ENCODE data around the gene PHACTR1. TPM values are rescaled to one million over a fixed set of nuclear protein-coding genes. Genes with fewer than 3 reads are reported as not detected.

Gene PHACTR1
- total and polyA plus RNA-seq, 8 donors = 1.4 to 12.4 (median 9.3) TPM

DNA sequence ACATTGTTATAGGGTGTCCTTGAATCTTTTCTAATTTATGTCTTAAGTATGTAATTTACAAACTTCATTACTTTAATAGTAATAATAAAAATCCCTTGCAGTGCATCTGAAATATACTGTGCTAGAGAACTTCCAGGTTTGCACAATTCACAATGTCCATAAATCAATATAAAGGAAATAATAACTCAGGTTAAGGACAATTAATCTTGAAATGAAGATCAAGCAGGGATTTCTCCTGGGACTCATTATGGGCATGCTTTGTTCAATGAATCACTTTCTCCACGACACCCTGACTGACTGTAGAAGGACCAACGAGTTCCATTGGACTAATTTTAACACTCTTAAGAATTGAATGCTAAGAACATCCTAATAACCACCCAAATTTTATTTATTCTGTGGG lies 110.0 kb downstream of the PHACTR1 start:
- DNase-seq (no peak), ATAC-seq (no peak)

DNA sequence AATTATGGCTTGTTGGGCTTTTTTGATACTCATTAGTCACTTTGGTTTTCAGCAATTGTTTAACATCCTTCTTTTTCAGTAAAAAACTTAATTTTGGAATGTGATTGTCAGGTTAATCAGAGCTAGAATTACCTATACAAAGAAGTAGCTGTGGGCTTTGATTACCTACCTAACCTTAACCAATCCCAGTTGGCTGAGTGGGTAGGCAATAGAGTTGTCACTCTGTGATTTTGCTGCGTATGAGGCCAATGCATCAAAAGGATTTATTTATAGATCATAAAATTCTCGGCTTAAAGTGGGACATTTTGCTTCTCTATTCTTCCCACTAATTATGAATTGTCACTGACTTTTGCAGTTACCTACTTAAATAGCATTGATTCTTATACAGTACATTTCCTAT lies 111.4 kb downstream of the PHACTR1 start:
- Histone ChIP-seq H3K4me3 (no peak overlapping the region), H3K4me1 (no peaks in the 10 kb centered on the region), H3K36me3 (no peaks in the 10 kb centered on the region), H3K9me3 (no peaks in the 10 kb centered on the region), H3K27ac (no peak overlapping the region), H3K27me3 (no peaks in the 10 kb centered on the region)
- DNase-seq (no peak), FAIRE-seq (no peak), ATAC-seq (no peak)
- TF ChIP-seq, protein P1, sequence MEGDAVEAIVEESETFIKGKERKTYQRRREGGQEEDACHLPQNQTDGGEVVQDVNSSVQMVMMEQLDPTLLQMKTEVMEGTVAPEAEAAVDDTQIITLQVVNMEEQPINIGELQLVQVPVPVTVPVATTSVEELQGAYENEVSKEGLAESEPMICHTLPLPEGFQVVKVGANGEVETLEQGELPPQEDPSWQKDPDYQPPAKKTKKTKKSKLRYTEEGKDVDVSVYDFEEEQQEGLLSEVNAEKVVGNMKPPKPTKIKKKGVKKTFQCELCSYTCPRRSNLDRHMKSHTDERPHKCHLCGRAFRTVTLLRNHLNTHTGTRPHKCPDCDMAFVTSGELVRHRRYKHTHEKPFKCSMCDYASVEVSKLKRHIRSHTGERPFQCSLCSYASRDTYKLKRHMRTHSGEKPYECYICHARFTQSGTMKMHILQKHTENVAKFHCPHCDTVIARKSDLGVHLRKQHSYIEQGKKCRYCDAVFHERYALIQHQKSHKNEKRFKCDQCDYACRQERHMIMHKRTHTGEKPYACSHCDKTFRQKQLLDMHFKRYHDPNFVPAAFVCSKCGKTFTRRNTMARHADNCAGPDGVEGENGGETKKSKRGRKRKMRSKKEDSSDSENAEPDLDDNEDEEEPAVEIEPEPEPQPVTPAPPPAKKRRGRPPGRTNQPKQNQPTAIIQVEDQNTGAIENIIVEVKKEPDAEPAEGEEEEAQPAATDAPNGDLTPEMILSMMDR (IDR thresholded peaks at IDR 0.05) = no peak
- WGBS, 2 donors = 68 to 78% methylated on average over 2 of the region's 2 CpGs
- intact Hi-C loops (cut with DNase I) = no loop called here

More for the DNA sequence above, 110.0 kb downstream of the PHACTR1 start:
- Histone ChIP-seq H3K36me3 (no peaks in the 10 kb centered on the region), H3K9me3 (no peaks in the 10 kb centered on the region), H3K27me3 (no peaks in the 10 kb centered on the region), H3K4me1 (no peaks in the 10 kb centered on the region), H3K4me3 (no peak overlapping the region), H3K27ac (no peak overlapping the region)
- intact Hi-C loops (cut with DNase I) = no loop called here
- TF ChIP-seq, protein P1 (IDR thresholded peaks at IDR 0.05) = no peak
- no peak for FAIRE-seq
- WGBS, 2 donors = 36 to 50% methylated on average over 2 of the region's 2 CpGs

DNA sequence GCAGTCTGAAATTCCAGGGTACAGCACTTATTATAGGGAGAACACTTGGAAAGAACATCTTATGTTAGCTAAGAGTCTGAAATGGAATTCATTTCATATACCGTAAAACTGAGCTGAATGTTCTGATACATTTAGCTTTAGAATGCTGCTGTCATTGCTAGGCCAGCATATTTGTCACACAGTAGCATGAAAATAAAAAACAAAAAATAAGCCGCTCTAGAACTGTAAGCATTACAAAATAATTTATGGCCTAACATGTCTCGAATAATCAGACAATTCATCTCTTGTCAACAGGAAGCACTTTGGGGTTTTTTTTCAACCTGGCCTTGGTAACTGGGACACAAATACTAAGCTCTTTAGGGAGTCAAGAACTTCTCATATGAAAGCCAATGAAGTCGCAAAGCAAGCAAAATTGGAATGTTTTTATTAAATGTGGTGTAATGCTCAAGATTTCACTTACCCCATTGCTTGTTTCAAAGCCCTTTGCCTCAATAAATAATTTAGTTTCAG lies 115.7 kb downstream of the PHACTR1 start:
- Histone ChIP-seq H3K27ac (no peak overlapping the region), H3K9me3 (no peaks in the 10 kb centered on the region), H3K4me1 (no peaks in the 10 kb centered on the region), H3K4me3 (no peak overlapping the region), H3K27me3 (no peaks in the 10 kb centered on the region), H3K36me3 (no peaks in the 10 kb centered on the region)
- 73 to 74% methylated on average over 4 of the region's 4 CpGs for WGBS, 2 donors
- TF ChIP-seq, protein P1 (IDR thresholded peaks at IDR 0.05) = no peak
- ATAC-seq (no peak), FAIRE-seq (no peak), DNase-seq (no peak)
- intact Hi-C loops (cut with DNase I) = no loop called here

DNA sequence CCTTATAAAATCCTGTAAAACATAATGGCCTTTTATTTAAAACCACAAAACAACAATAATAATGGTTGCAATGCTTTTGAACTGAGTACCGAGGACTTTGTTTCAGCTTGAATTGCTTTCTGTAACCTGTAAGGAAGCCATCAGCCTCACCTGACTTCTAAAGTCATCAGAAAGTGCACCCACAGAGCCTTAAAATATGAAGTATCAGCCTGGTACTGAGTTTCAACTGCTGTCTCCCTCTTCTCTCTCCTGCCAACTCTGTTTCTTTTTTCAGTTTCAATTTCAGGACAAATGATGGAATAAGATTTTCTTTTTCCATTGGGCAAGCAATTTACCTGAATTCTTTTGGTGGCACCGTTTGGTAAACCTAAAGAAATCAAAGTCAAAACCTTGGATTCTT lies 119.4 kb downstream of the PHACTR1 start:
- Histone ChIP-seq H3K4me3 (no peak overlapping the region), H3K9me3 (no peaks in the 10 kb centered on the region), H3K27me3 (no peaks in the 10 kb centered on the region), H3K4me1 (no peaks in the 10 kb centered on the region), H3K36me3 (no peaks in the 10 kb centered on the region), H3K27ac (no peak overlapping the region)
- ATAC-seq (no peak), FAIRE-seq (no peak), DNase-seq (no peak)
- 63 to 74% methylated on average over 2 of the region's 2 CpGs for WGBS, 2 donors
- TF ChIP-seq, protein P1 (IDR thresholded peaks at IDR 0.05) = no peak
- intact Hi-C loops (cut with DNase I) = no loop called here

DNA sequence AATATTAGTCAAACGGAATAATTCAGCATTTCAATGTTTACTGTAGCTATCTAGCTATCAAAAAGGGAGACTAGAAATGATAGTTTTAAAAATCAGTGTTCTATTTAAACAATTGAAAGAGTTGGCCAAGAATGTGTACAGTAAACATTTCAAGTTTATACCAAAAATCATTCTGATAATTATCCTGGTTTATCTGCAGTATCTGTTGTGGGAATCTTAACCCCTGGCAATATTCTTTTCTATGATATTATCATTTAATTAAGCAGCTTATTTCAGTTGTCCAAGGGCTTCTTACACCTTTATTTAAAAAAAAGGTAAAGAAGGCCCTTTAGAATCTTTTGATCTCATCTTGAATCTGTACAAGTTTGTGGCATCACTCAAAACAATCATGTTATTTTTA lies 125.1 kb downstream of the PHACTR1 start:
- no peak overlapping the region for H3K4me3 ChIP-seq
- no peak for ATAC-seq
- intact Hi-C loops (cut with DNase I) = no loop called here
- TF ChIP-seq, protein P1 (IDR thresholded peaks at IDR 0.05) = no peak
- H3K27me3 ChIP-seq = no peaks in the 10 kb centered on the region
- no peak for FAIRE-seq
- 37 to 50% methylated on average over 1 of the region's 1 CpG for WGBS, 2 donors
- no peak overlapping the region for H3K27ac ChIP-seq
- H3K9me3 ChIP-seq = no peaks in the 10 kb centered on the region
- no peaks in the 10 kb centered on the region for H3K4me1 ChIP-seq
- no peak for DNase-seq
- no peaks in the 10 kb centered on the region for H3K36me3 ChIP-seq

Measured in pancreas (tissue), 10 donors.